Stimulated activated CD4-positive, alpha-beta T cell treated with anti-CD3 and anti-CD28 coated beads, Interleukin-4, amount 100 ng/mL, for 4 hours (primary cell): ENCODE data around the gene SLC2A4.
A peak's percentile ranks its signal among the peaks of the same experiment; 100 is the strongest.

Source experiments
- DNase-seq, 2 experiments: peaks; one replicate each; pipeline ENCODE4 v3.0.0-alpha.2; 2020

Gene SLC2A4

DNA sequence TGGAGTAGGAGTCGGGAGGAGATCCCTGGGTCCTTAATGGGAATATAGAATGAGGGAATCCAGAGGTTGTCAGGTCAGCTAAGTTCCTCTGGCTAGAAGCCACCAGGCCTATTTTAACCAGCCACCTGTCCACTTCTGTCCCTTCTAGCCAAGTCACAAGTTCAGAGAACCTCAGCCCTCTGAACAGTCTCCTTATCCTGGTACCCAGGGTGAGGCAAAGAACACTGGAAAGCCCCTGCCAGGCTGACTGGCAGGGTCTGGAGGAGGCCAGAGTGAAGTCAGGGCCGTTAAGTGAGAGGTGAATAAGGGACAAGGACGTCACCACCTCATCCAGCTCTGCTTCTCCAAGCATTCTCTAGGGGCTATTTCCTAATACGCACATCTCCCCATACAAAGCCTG lies 32.7 kb upstream of the SLC2A4 start:
- DNase-seq = no peak

DNA sequence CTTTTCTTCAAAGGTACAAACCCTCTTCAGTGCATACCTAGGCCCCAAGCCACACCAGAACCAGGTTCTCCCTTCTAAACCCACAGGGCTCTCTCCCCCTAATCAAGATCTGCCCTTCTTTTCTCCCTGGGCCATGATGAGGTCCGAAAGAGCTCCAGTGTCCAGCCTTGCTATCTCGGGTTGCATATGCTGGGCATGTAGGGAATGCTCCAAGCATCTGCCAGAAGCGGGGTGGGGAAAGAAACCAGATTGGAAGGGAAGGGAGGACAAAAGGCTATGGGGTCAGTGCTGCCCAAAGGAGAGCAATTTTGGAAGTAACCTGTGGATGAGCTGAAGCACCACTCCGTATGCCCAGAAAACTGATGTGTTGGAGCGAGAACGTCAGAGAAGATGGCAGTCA lies 32.3 kb upstream of the SLC2A4 start:
- DNase-seq = no peak

DNA sequence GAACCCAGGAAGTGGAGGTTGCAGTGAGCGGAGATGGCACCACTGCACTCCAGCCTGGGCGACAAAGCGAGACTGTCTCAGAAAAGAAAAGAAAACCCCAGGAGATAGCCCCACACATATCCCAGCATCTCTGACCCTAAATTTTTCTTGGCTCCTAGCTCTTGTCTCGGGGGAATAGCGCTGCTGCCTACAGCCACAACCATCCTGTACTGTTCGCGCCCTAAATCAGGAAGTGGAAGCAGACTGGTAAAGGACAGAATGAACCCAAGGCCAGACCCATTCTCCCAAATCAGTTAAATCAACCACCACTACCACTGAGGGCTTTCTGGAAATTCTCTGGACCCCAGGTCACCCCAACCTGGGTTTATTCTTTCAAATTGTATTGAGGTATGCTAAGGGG lies 31.7 kb upstream of the SLC2A4 start:
- DNase-seq = no peak

DNA sequence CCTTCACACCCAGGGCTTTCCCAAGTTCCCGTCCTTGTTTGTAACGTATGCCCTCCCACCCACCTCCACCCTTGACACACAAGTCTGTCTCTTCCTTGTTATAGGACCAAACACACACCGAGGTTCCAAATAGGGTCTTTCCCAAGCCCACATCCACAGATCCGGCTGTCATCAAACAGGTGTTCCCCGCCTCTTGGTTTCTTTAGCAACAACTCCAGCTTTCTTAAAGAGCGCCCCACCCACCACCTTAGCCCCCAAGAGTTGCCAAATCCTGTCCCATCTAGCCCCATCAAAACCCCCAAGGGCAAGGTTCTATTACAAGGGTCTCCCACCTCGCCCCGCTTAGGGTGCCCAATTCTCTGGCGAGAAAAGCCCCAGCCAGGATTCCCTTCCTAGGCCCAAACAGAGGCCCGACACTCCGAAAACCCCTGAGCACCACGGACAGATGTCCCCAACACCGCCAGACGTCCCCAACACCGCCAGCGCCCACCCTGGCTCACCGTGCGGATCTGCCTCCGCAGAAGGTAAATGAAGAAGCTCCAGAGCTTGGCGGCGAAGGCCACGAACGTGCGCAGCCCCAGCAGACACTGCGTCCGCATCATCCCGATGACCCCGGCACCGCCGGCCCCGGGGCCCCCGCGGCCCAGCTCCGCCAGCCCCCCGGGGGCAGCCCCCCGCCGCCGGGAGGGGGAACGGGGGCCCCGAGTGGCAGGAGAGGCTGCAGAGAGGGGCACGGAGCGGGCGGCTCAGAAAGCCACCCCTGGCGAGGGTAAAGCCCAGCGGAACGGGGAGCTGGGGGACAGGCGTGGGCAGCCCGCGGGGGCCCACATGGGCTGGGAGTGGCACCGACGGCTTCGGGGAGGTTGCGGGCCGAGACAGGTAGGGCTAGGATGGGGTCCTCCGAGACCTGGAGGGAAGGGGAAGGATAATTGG lies 30.6 kb upstream of the SLC2A4 start:
- no peak for DNase-seq

GRCh38 chr17:7251661-7252175 lies 29.8 kb upstream of the SLC2A4 start, which contains the start of gene CTDNEP1:
Gene CTDNEP1, minus strand, starts transcription at chr17:7251734. Its CDS starts 438 bp downstream, at chr17:7251296.
- peak; percentile 98 to 99 for DNase-seq

- DNase-seq = peak; percentile 78 to 81
These were observed 29.1 kb upstream of the SLC2A4 start, which contains the start of gene ELP5 for GRCh38 chr17:7252176-7253043. Gene ELP5, plus strand, starts transcription at chr17:7252215. Its CDS starts 336 bp downstream, at chr17:7252551.

DNA sequence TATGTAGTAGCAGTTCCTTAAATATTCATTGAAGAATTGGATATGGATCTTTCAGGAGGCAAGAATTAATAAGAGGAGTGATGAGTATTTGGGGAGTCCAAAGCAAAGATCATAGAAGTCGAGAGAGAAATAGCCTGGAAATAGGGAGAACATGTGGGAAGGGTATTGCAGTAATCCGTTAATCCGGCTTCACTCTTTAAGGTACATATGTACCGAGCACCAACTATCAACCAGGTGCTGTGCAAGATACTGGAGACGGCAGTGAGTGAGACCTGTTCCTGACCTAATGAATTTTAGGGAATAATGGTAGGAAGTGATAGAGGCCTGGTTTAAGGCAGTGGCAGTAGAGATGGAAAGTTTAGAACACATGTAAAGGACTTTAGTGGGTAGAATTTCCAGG lies 28.4 kb upstream of the SLC2A4 start:
- DNase-seq = no peak

DNA sequence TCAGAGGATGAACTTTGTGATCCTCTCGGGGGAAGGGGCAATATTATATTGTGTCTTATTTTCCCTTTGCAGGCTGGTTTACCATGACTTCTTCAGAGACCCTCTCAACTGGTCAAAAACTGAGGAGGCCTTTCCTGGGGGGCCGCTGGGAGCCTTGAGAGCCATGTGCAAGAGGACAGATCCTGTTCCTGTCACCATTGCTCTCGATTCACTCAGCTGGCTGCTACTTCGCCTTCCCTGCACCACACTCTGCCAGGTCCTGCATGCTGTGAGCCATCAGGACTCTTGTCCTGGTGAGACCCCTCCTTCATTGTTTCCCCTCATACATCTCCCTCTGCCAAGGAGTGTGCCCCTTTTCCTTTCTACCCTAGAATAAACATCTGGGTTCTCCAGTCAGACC lies 27.0 kb upstream of the SLC2A4 start:
- DNase-seq = no peak

- DNase-seq = no peak
These were observed 24.6 kb upstream of the SLC2A4 start for GRCh38 chr17:7256766-7257456.

DNA sequence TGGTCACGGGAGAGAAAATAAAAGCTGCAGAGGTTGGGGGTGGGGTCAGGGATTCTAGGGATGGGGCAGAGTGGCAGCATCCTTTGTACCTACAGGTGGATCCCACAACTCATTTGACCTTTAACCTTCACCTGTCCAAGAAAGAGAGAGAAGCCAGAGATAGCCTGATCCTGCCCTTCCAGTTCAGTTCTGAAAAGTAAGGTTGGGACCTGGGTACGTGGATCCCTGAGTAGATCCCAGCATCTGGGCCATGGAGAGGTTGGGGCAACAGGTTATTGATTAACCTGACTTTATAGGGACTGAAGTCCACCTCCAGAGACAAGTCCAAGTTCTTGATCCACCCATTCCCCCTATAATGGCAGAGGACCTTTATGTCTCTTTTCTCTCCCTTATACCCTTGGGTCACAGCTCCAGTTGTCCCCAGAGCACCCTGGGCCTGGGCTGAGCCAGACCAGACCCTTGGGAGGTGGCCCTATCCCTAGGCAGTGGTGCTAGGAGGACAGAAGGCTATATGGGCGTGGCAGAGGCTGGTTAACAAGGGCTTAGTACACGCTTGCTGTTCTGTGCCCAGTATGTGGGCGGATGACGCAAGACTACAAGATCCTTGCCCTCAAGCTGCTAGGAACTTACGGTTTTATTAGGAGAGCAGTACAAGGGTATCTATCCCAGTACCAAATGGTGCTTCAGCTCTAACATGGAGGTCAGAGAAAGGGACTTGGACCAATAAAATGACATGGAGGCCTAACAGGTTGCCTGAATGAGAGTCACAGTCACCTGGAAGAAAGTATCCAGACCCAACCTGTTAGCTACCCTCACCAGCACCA lies 22.6 kb upstream of the SLC2A4 start:
- no peak for DNase-seq

- no peak for DNase-seq
These were observed 22.0 kb upstream of the SLC2A4 start for GRCh38 chr17:7259555-7259889.

DNA sequence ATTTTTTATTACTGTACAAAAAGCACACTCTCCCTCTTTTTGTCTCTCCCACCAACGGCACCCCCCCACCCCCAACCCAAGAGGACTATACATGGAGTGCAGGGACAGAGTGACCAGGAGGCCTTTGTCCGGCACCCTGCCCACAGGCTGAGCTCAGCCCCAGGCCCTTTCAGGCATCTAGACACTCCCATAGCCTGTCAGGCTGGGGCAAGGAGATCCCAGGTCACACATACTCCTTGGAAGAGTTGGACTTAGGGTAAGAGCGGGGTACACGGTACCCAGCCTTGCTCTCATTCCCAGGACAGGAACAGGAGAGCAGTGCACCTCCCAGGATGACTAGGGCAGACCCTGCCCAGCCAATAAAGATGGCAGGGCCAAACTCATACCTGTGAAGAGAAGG lies 21.4 kb upstream of the SLC2A4 start:
- DNase-seq = no peak

DNA sequence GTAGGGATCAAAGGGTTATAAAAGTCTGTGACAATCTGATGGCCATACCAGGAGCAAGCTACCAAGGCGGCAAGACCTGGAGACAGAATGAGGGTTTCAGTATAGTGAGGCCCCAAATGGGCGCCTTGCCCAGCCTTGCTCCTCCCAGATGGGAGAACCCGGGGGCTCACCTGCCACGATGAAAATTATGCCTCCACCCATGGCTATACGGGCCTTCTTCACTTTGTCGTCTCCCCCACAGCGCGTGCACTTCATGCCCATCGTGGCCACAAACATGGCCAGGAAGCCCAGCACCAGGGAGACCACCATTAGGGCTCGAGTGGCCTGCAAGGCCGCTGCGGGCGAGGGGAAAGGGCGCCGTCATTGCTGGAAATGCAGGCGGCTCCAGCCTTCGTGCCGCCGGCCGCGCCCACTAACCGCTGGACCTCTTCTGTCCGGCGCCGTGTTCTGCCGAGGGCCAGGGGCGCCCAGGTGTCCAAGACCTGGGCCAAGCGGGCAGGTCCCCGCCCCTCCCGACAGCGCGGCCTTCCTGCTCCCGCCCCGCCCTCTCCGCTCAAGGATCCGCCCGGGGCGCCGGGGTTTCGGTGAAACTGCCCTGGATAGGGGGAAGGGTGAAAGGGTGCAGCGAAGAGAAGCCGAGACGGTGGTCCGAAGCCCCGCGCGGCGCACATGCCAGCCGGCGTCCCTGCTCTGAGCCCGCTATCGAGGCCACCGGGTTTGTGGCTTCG lies 20.7 kb upstream of the SLC2A4 start:
- DNase-seq = peak in 1 of 2 experiments; percentile 45

DNA sequence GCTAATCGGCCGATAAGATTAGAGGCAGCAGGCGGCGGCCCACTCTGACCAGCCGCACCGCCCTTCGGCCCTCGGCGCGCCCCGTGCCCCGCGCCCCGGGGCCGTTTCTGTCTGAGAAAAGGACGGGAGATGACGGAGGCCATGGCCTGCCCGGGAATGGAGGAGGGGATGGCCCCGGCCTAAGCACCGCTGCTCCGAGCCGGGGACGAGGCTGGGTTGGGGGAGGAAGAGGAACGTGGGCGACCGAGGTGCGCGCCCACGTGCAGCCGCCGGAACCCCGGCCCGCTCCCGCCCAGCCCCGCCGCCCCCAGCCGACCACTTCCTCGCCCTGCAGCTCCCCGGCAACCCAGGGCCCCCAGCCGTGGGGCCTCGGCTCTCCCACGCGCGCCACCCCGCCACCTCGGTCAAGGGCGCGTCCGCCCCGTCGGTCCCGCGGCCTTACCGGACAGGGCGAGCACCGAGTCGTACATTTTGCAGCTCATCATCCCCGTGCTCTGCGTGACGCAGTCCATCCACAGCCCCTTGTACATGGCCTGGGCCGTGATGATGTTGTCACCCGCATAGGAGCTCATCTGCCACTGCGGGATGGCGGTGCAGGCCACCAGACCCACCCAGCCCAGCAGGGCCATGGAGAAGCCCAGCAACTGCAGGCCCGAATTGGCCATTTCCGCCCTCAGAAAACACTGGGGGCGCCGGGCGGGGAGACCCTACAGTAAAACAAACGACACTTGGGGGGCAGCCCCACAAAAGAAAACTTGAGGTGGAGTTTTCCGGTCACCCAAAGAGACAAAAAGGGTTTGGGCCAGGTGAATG lies 19.9 kb upstream of the SLC2A4 start:
- DNase-seq = peak; percentile 35 to 54

GRCh38 chr17:7262192-7262934 lies 19.2 kb upstream of the SLC2A4 start, which contains the start of gene CLDN7:
Gene CLDN7, minus strand, starts transcription at chr17:7262478. Its CDS starts 435 bp downstream, at chr17:7262043.
- DNase-seq = no peak

DNA sequence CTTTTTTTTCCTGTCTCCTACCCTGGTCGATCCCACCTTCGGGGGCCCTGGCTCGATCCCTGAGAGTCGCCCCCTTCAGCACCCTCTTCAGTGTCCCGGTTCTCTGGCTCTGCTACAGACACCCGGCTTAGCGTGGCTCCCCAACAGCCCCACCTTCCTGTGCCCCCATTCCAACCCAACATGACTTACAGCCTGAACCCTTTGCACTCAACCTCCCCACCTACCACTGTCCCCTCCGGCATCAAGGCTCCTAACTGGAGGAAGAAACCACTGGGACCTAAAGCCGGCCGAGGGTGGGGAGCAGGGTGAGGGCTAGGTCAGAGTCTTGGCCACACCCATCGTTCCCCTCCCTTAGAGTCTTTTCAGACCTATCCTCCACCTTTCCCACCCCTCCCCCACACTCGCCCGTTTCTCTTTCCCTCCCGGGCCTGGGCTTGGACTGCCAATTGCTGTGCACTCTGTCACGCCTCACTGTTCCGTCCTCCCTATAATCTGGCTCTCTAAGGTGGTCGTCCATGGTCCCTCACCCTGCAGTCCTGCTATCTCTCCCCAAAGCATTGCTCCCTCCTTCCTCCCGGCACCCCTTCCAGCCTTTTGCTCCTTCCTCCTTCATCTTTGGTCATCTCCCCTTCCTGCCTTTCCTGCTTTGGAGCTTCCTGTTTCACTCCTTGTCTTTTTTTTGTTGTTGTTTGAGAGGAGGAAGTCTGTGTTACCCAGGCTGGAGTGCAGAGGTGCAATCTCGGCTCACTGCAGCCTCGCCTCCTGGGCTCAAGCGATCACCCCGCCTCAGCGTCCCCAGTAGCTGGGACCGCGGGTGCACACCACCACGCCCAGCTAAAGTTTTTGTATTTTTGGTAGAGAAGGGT lies 18.4 kb upstream of the SLC2A4 start:
- no peak for DNase-seq

DNA sequence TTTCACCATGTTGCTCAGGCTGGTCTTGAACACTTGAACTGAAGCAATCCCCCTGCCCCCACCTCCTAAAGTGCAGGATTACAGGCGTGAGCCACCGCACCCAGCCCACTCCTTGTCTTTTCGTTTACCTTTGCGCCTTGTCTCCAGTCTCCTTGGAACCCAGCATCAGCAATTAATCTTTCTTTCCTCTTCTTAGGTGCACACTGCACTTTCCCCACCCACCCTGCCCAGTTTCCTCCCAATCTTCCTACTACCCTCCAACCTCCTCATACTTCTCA lies 17.8 kb upstream of the SLC2A4 start:
- no peak for DNase-seq

GRCh38 chr17:7266784-7267183 lies 14.7 kb upstream of the SLC2A4 start:
- DNase-seq = no peak

DNA sequence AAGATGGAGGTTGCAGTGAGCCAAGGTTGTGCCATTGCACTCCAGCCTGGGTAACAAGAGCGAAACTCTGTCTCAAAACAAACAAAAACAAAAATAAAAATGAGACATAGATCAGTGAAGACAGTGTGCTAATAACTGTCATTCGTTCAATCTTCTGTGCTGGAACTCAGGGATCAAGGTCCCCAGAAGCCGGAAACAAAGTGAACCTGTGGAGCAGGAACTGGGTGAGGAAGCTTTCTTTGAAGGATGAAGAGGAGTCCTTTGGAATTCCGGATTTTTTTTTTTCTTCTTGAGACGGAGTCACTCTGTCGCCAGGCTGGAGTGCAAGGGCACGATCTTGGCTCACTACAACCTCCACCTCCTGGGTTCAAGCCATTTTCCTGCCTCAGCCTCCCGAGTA lies 2.1 kb upstream of the SLC2A4 start:
- no peak for DNase-seq
